HepG2 (cell line): ENCODE results near the gene IFT43. TPM values are rescaled to one million over a fixed set of nuclear protein-coding genes. Genes with fewer than 3 reads are reported as not detected.
A peak's percentile ranks its signal among the peaks of the same experiment; 100 is the strongest.

Experiments used
- ATF5 ChIP-seq: sonication (generic); formaldehyde crosslinking; IDR thresholded peaks from 2 replicates; pipeline ENCODE4 v1.4.0; 2020; ENCODE audit warnings: mild to moderate bottlenecking, low read depth, missing genetic modification reagents
- BCL6 ChIP-seq: IDR thresholded peaks from 2 replicates; pipeline ENCODE4 v1.6.1; 2016; ENCODE audit warnings: missing genetic modification reagents, missing compliant biosample characterization
- BRCA1 ChIP-seq: sonication (generic); formaldehyde crosslinking; IDR thresholded peaks from 2 replicates; pipeline ENCODE4 v1.4.0; 2020; ENCODE audit warnings: missing genetic modification reagents
- DRAP1 ChIP-seq: IDR thresholded peaks from 2 replicates; pipeline ENCODE4 v1.6.1; 2016; ENCODE audit warnings: missing genetic modification reagents, missing compliant biosample characterization
- FOXA3 ChIP-seq: IDR thresholded peaks from 2 replicates; pipeline ENCODE4 v1.6.1; 2016; ENCODE audit warnings: missing genetic modification reagents, missing compliant biosample characterization
- GLI4 ChIP-seq: sonication (generic); formaldehyde crosslinking; IDR thresholded peaks from 2 replicates; pipeline ENCODE4 v1.5.1; 2020; ENCODE audit warnings: missing genetic modification reagents, mild to moderate bottlenecking, moderate library complexity, borderline replicate concordance
- HMG20A ChIP-seq: IDR thresholded peaks from 2 replicates; pipeline ENCODE4 v1.6.1; 2016; ENCODE audit warnings: borderline replicate concordance
- HOXA7 ChIP-seq: sonication (generic); formaldehyde crosslinking; IDR thresholded peaks from 2 replicates; pipeline ENCODE4 v1.8.1; 2022; ENCODE audit warnings: mild to moderate bottlenecking, missing genetic modification reagents, moderate library complexity
- HOXA9 ChIP-seq: sonication (generic); formaldehyde crosslinking; IDR thresholded peaks from 2 replicates; pipeline ENCODE4 v1.8.1; 2022; ENCODE audit warnings: missing genetic modification reagents, mild to moderate bottlenecking, moderate library complexity, borderline replicate concordance
- JUN ChIP-seq: sonication (generic); formaldehyde crosslinking; IDR thresholded peaks from 2 replicates; pipeline ENCODE4 v1.4.0; 2020; ENCODE audit warnings: mild to moderate bottlenecking, missing genetic modification reagents
- KDM4B ChIP-seq: sonication (generic); formaldehyde crosslinking; IDR thresholded peaks from 2 replicates; pipeline ENCODE4 v1.4.0; 2020; ENCODE audit warnings: missing genetic modification reagents
- MTA1 ChIP-seq: sonication (generic); formaldehyde crosslinking; IDR thresholded peaks from 2 replicates; pipeline ENCODE4 v1.4.0; 2020; ENCODE audit warnings: missing genetic modification reagents, mild to moderate bottlenecking, borderline replicate concordance
- RARG ChIP-seq: sonication (generic); formaldehyde crosslinking; IDR thresholded peaks from 2 replicates; pipeline ENCODE4 v1.4.0; 2020; ENCODE audit warnings: low read depth, mild to moderate bottlenecking, missing genetic modification reagents
- RFXAP ChIP-seq: sonication (generic); formaldehyde crosslinking; IDR thresholded peaks from 2 replicates; pipeline ENCODE4 v1.4.0; 2020; ENCODE audit warnings: missing genetic modification reagents, borderline replicate concordance
- ZFY ChIP-seq: sonication (generic); formaldehyde crosslinking; IDR thresholded peaks from 2 replicates; pipeline ENCODE4 v1.4.0; 2020; ENCODE audit warnings: missing genetic modification reagents
- ZNF230 ChIP-seq: sonication (generic); formaldehyde crosslinking; IDR thresholded peaks from 2 replicates; pipeline ENCODE4 v1.4.0; 2020; ENCODE audit warnings: mild to moderate bottlenecking, missing genetic modification reagents
- ZNF432 ChIP-seq: sonication (generic); formaldehyde crosslinking; IDR thresholded peaks from 2 replicates; pipeline ENCODE4 v1.5.0; 2020; ENCODE audit warnings: missing genetic modification reagents, mild to moderate bottlenecking, borderline replicate concordance
- ZNF501 ChIP-seq: sonication (generic); formaldehyde crosslinking; IDR thresholded peaks from 2 replicates; pipeline ENCODE4 v1.5.1; 2020; ENCODE audit warnings: mild to moderate bottlenecking, moderate library complexity, missing genetic modification reagents
- ZNF577 ChIP-seq: sonication (generic); formaldehyde crosslinking; IDR thresholded peaks from 2 replicates; pipeline ENCODE4 v1.4.0; 2020; ENCODE audit warnings: mild to moderate bottlenecking, low read depth, missing genetic modification reagents, borderline replicate concordance
- ZNF670 ChIP-seq: sonication (generic); formaldehyde crosslinking; IDR thresholded peaks from 2 replicates; pipeline ENCODE4 v1.8.0; 2022; ENCODE audit warnings: mild to moderate bottlenecking, missing genetic modification reagents, borderline replicate concordance
- ZNF782 ChIP-seq: sonication (generic); formaldehyde crosslinking; IDR thresholded peaks from 2 replicates; pipeline ENCODE4 v1.4.0; 2020; ENCODE audit warnings: missing genetic modification reagents, mild to moderate bottlenecking, borderline replicate concordance
- ZSCAN20 ChIP-seq: sonication (generic); formaldehyde crosslinking; IDR thresholded peaks from 2 replicates; pipeline ENCODE4 v1.4.0; 2020; ENCODE audit warnings: missing genetic modification reagents, mild to moderate bottlenecking, borderline replicate concordance
- ZSCAN21 ChIP-seq: sonication (generic); formaldehyde crosslinking; IDR thresholded peaks from 2 replicates; pipeline ENCODE4 v1.8.0; 2022; ENCODE audit warnings: mild to moderate bottlenecking, missing genetic modification reagents, moderate library complexity, borderline replicate concordance
- polyA plus RNA-seq, 8 experiments: library from polyadenylated mRNA; depleted of rRNA in 3 of 8; stranded (reverse) in 7 of 8; unstranded in 1 of 8; fragments of >200 nt; fragmentation: Illumina TruSeq in 4 of 8; extraction: Trizol in 4 of 8; gene quantifications; 2 replicates each; pipeline versions ENCODE4 v1.2.1 to v1.2.3, GENCODE V29; 2011 to 2016; ENCODE audit warnings: low read depth in 4 of 8, missing spikeins in 1 of 8, mixed read lengths in 1 of 8; ENCODE audit not compliant: insufficient read depth in 1 of 8
- total RNA-seq, 5 experiments: library from RNA; depleted of rRNA; stranded (reverse); fragments of >200 nt; fragmentation: Illumina TruSeq; extraction: Trizol; gene quantifications; 2 replicates each; pipeline ENCODE4 v1.2.3, GENCODE V29; 2016; ENCODE audit warnings: low read depth in 1 of 5
- TF ChIP-seq, protein P1 (sequence below): sonication (generic); formaldehyde crosslinking; conservative IDR thresholded peaks from 2 replicates; pipeline ENCODE4 v1.5.0; 2020; ENCODE audit warnings: missing genetic modification reagents
- TF ChIP-seq, protein P2 (sequence below): sonication (generic); formaldehyde crosslinking; IDR thresholded peaks from 2 replicates; pipeline ENCODE4 v1.4.0; 2020; ENCODE audit warnings: mild to moderate bottlenecking, low read depth, missing genetic modification reagents
- TF ChIP-seq, protein P3 (sequence below): IDR thresholded peaks from 2 replicates; pipeline ENCODE4 v1.6.1; 2016; ENCODE audit warnings: mild to moderate bottlenecking

IFT43 gene
- total and polyA plus RNA-seq, 2 of the 13 experiments (the other 11 are each of a cell fraction or from before 2014, with no cell fraction given), result 0.15 to 0.55 TPM

DNA sequence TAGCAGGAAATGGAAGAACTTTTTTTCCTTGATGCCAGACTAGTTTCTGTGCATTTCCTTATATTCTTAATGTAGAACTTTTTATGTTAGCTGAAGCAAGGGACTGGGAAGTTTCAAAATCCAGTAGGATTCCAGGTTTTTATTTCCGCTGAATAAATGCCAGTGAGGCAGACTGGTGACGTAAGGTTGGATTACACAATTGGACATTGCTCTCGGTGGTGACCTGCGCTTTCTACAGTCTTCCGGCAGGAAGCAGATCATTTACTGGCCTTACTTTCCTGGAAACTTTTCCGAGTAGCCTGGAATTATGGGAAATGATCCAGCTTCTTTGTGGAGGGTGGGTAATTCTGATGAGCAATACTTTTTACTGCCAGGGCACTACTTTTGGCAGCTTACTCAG, 3.6 kb downstream of the IFT43 start (continued):
- TF ChIP-seq ZFY (no peak), GLI4 (CRISPR knock-in tag) (no peak), JUN (CRISPR knock-in tag) (peak; percentile 81), RARG (CRISPR knock-in tag) (no peak), ATF5 (CRISPR knock-in tag) (0 out of 2 replicates have a peak, but pooled peaks have one; percentile 27), ZNF670 (CRISPR knock-in tag) (0 out of 2 replicates have a peak, but pooled peaks have one; percentile 26), RFXAP (CRISPR knock-in tag) (no peak), ZNF782 (CRISPR knock-in tag) (no peak), FOXA3 (peak; percentile 53; the same call in 1 of the 2 replicates), HOXA9 (CRISPR knock-in tag) (no peak), HOXA7 (CRISPR knock-in tag) (no peak), BRCA1 (CRISPR knock-in tag) (no peak), ZNF501 (CRISPR knock-in tag) (no peak), KDM4B (CRISPR knock-in tag) (no peak), ZNF230 (no peak), ZNF577 (CRISPR knock-in tag) (no peak), ZSCAN21 (CRISPR knock-in tag) (no peak), ZNF432 (CRISPR knock-in tag) (no peak), DRAP1 (CRISPR knock-in tag) (no peak), BCL6 (peak; percentile 96), HMG20A (CRISPR knock-in tag) (peak; percentile 68; the same call in 1 of the 2 replicates), MTA1 (CRISPR knock-in tag) (no peak), ZSCAN20 (CRISPR knock-in tag) (0 out of 2 replicates have a peak, but pooled peaks have one; percentile 27)
- TF ChIP-seq, protein P1, sequence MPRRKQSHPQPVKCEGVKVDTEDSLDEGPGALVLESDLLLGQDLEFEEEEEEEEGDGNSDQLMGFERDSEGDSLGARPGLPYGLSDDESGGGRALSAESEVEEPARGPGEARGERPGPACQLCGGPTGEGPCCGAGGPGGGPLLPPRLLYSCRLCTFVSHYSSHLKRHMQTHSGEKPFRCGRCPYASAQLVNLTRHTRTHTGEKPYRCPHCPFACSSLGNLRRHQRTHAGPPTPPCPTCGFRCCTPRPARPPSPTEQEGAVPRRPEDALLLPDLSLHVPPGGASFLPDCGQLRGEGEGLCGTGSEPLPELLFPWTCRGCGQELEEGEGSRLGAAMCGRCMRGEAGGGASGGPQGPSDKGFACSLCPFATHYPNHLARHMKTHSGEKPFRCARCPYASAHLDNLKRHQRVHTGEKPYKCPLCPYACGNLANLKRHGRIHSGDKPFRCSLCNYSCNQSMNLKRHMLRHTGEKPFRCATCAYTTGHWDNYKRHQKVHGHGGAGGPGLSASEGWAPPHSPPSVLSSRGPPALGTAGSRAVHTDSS (CRISPR knock-in tag), result no peak
- TF ChIP-seq, protein P2, sequence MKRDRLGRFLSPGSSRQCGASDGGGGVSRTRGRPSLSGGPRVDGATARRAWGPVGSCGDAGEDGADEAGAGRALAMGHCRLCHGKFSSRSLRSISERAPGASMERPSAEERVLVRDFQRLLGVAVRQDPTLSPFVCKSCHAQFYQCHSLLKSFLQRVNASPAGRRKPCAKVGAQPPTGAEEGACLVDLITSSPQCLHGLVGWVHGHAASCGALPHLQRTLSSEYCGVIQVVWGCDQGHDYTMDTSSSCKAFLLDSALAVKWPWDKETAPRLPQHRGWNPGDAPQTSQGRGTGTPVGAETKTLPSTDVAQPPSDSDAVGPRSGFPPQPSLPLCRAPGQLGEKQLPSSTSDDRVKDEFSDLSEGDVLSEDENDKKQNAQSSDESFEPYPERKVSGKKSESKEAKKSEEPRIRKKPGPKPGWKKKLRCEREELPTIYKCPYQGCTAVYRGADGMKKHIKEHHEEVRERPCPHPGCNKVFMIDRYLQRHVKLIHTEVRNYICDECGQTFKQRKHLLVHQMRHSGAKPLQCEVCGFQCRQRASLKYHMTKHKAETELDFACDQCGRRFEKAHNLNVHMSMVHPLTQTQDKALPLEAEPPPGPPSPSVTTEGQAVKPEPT, result no peak
- TF ChIP-seq, protein P3, sequence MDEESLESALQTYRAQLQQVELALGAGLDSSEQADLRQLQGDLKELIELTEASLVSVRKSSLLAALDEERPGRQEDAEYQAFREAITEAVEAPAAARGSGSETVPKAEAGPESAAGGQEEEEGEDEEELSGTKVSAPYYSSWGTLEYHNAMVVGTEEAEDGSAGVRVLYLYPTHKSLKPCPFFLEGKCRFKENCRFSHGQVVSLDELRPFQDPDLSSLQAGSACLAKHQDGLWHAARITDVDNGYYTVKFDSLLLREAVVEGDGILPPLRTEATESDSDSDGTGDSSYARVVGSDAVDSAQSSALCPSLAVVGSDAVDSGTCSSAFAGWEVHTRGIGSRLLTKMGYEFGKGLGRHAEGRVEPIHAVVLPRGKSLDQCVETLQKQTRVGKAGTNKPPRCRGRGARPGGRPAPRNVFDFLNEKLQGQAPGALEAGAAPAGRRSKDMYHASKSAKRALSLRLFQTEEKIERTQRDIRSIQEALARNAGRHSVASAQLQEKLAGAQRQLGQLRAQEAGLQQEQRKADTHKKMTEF (CRISPR knock-in tag), result peak; percentile 58; the same call in 1 of the 2 replicates
